ENCODE results near the gene CFDP1. TPM values are rescaled to one million over a fixed set of nuclear protein-coding genes. Genes with fewer than 3 reads are reported as not detected.

CFDP1 gene
- total RNA-seq, 1 donor from 2014 or later: 65.6 TPM

DNA sequence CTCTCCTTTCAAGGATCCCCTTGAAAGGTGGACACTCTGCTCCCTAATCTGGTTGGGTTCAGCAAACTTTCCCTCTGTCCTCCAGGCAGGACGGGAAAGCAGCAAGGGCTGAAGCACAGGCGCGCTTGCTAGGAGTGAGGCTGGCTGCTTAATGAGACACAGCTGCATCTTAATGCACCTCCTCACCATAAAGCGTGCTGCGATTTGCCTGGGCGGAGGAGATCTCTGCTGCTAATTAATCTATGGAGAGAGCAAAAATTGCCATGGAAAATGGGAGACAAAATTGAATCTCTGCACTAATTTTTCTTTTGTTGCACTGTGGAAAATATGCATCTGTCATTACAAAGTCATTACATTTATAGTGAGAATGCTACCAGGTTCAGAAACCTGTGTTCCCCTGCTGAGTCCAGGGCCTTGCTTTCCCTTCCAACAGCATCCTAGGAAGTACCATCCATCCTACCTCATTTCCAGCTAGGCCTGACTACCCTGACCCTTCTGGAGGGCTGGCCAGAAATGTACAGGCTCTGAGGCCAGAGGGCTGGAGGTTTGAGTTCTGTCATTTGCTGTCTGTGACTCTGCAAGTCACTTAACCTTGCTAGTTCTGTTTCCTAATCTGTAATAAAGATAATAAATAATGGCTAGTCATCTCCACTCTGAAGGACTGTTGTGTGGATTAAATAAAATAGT lies 138.4 kb downstream of the CFDP1 start:
- H3K27me3 Mint-ChIP-seq (ENCODE audit: unreplicated experiment): no peaks in the 10 kb centered on the region
- no peaks in the 10 kb centered on the region for H3K9me3 Mint-ChIP-seq (ENCODE audit: unreplicated experiment)
- no peak overlapping the region for H3K4me3 Mint-ChIP-seq (ENCODE audit: unreplicated experiment)
- H3K27ac Mint-ChIP-seq (ENCODE audit: unreplicated experiment): peak overlapping the region; percentile 8
- H3K4me1 Mint-ChIP-seq (ENCODE audit: unreplicated experiment): peaks cover 3% of the 10 kb centered on the region
- H3K36me3 Mint-ChIP-seq (ENCODE audit: unreplicated experiment): peaks cover 47% of the 10 kb centered on the region
- no peak for DNase-seq (ENCODE audit: extremely low spot score, unreplicated experiment)
- TF ChIP-seq CTCF (IDR thresholded peaks at IDR 0.05): no peak

GRCh38 chr16:75293772-75294171 lies 139.5 kb downstream of the CFDP1 start:
- Mint-ChIP-seq H3K4me3 (ENCODE audit: unreplicated experiment) (no peak overlapping the region), H3K27me3 (ENCODE audit: unreplicated experiment) (no peaks in the 10 kb centered on the region), H3K36me3 (ENCODE audit: unreplicated experiment) (peaks cover 39% of the 10 kb centered on the region), H3K27ac (ENCODE audit: unreplicated experiment) (no peak overlapping the region), H3K4me1 (ENCODE audit: unreplicated experiment) (peaks cover 9% of the 10 kb centered on the region), H3K9me3 (ENCODE audit: unreplicated experiment) (no peaks in the 10 kb centered on the region)
- no peak for TF ChIP-seq CTCF (IDR thresholded peaks at IDR 0.05)
- no peak for DNase-seq (ENCODE audit: extremely low spot score, unreplicated experiment)

GRCh38 chr16:75293173-75293572 lies 140.1 kb downstream of the CFDP1 start:
- H3K36me3 Mint-ChIP-seq (ENCODE audit: unreplicated experiment): peaks cover 41% of the 10 kb centered on the region
- no peaks in the 10 kb centered on the region for H3K27me3 Mint-ChIP-seq (ENCODE audit: unreplicated experiment)
- H3K4me3 Mint-ChIP-seq (ENCODE audit: unreplicated experiment): no peak overlapping the region
- H3K9me3 Mint-ChIP-seq (ENCODE audit: unreplicated experiment): no peaks in the 10 kb centered on the region
- peaks cover 15% of the 10 kb centered on the region for H3K4me1 Mint-ChIP-seq (ENCODE audit: unreplicated experiment)
- no peak for TF ChIP-seq CTCF (IDR thresholded peaks at IDR 0.05)
- no peak for DNase-seq (ENCODE audit: extremely low spot score, unreplicated experiment)
- no peak overlapping the region for H3K27ac Mint-ChIP-seq (ENCODE audit: unreplicated experiment)

DNA sequence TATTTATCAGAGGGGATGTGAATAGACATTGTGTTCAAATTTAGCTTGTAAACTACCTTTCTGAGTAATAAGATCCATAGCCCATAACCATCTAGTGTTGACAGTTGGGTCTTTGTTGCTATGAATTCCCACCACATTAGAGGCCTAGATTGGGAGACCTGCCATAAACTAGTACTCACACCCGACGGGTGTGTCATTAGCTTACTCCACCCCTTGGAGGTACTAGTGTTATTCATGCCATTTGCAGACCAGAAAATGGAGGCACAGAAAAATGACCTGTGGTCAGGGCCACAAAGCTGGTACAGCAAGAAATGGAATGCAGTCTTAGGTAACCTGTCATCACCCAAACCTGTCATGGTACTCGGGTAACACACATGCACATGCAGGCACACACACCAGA lies 140.6 kb downstream of the CFDP1 start:
- Mint-ChIP-seq H3K36me3 (ENCODE audit: unreplicated experiment) (peaks cover 36% of the 10 kb centered on the region), H3K9me3 (ENCODE audit: unreplicated experiment) (no peaks in the 10 kb centered on the region), H3K4me1 (ENCODE audit: unreplicated experiment) (peaks cover 20% of the 10 kb centered on the region), H3K27me3 (ENCODE audit: unreplicated experiment) (no peaks in the 10 kb centered on the region), H3K4me3 (ENCODE audit: unreplicated experiment) (no peak overlapping the region), H3K27ac (ENCODE audit: unreplicated experiment) (no peak overlapping the region)
- TF ChIP-seq CTCF (IDR thresholded peaks at IDR 0.05): no peak
- no peak for DNase-seq (ENCODE audit: extremely low spot score, unreplicated experiment)

GRCh38 chr16:75289189-75289588 lies 144.1 kb downstream of the CFDP1 start:
- Mint-ChIP-seq H3K4me1 (ENCODE audit: unreplicated experiment) (peaks cover 21% of the 10 kb centered on the region), H3K27ac (ENCODE audit: unreplicated experiment) (peak overlapping the region; percentile 65), H3K36me3 (ENCODE audit: unreplicated experiment) (peaks cover 39% of the 10 kb centered on the region), H3K4me3 (ENCODE audit: unreplicated experiment) (no peak overlapping the region), H3K9me3 (ENCODE audit: unreplicated experiment) (no peaks in the 10 kb centered on the region), H3K27me3 (ENCODE audit: unreplicated experiment) (no peaks in the 10 kb centered on the region)
- no peak for DNase-seq (ENCODE audit: extremely low spot score, unreplicated experiment)
- TF ChIP-seq CTCF (IDR thresholded peaks at IDR 0.05): no peak

Measured in osteocyte (in vitro differentiated cells).